Trophoblast cell (in vitro differentiated cells and primary cell): ENCODE measurements around the gene SLC25A10.
A peak's percentile ranks its signal among the peaks of the same experiment; 100 is the strongest.

Experiments
- DNase-seq, 2 donors: peaks; one replicate each; pipeline ENCODE4 v3.0.0-alpha.2; 2016
- H2AFZ ChIP-seq: 2 replicates; pipeline ENCODE4 v1.6.1; 2013; ENCODE audit warnings: low read length, moderate library complexity, mild to moderate bottlenecking; ENCODE audit not compliant: insufficient read depth, poor library complexity
- H2AK5ac ChIP-seq: 2 replicates; pipeline ENCODE4 v1.6.1; 2013; ENCODE audit warnings: mild to moderate bottlenecking, low read length
- H2BK120ac ChIP-seq: 2 replicates; pipeline ENCODE4 v1.6.1; 2013; ENCODE audit warnings: low read length, mild to moderate bottlenecking, moderate library complexity; ENCODE audit not compliant: insufficient read depth, poor library complexity
- H2BK12ac ChIP-seq: 2 replicates; pipeline ENCODE4 v1.6.1; 2013; ENCODE audit warnings: mild to moderate bottlenecking, low read length, moderate library complexity
- H2BK5ac ChIP-seq: 2 replicates; pipeline ENCODE4 v1.6.1; 2013; ENCODE audit warnings: low read length, low read depth, moderate library complexity, mild to moderate bottlenecking; ENCODE audit not compliant: poor library complexity
- H3K14ac ChIP-seq: 2 replicates; pipeline ENCODE4 v1.6.1; 2013; ENCODE audit warnings: mild to moderate bottlenecking, low read length
- H3K18ac ChIP-seq: 2 replicates; pipeline ENCODE4 v1.6.1; 2013; ENCODE audit warnings: mild to moderate bottlenecking, low read length
- H3K23ac ChIP-seq: 2 replicates; pipeline ENCODE4 v1.6.1; 2013; ENCODE audit warnings: low read length
- H3K27ac ChIP-seq: 2 replicates; pipeline ENCODE4 v1.5.1; 2013; ENCODE audit warnings: low read depth, mild to moderate bottlenecking, inconsistent platforms, low read length, moderate library complexity
- H3K27me3 ChIP-seq: 2 replicates; pipeline ENCODE4 v1.6.1; 2013; ENCODE audit warnings: inconsistent platforms, mild to moderate bottlenecking, low read length, moderate library complexity; ENCODE audit not compliant: insufficient read depth
- H3K36me3 ChIP-seq, 2 experiments: 1 replicate in 1 of 2; 2 replicates in 1 of 2; pipeline ENCODE4 v1.6.1; 2013; ENCODE audit warnings: low read length in 2 of 2, mild to moderate bottlenecking in 2 of 2, moderate library complexity in 1 of 2; ENCODE audit not compliant: insufficient read depth in 2 of 2, control insufficient read depth in 1 of 2
- H3K4ac ChIP-seq: 2 replicates; pipeline ENCODE4 v1.6.1; 2013; ENCODE audit warnings: low read depth, mild to moderate bottlenecking, low read length, moderate library complexity
- H3K4me1 ChIP-seq, 2 experiments: 1 replicate in 1 of 2; 2 replicates in 1 of 2; pipeline ENCODE4 v1.6.1; 2013; ENCODE audit warnings: low read length in 2 of 2, mild to moderate bottlenecking in 2 of 2, moderate library complexity in 1 of 2; ENCODE audit not compliant: insufficient read depth in 2 of 2, control insufficient read depth in 1 of 2
- H3K4me2 ChIP-seq: 2 replicates; pipeline ENCODE4 v1.6.1; 2013; ENCODE audit warnings: inconsistent platforms, mild to moderate bottlenecking, low read length, moderate library complexity
- H3K4me3 ChIP-seq: 2 replicates; pipeline ENCODE4 v1.5.1; 2013; ENCODE audit warnings: mild to moderate bottlenecking, low read depth, low read length, inconsistent platforms
- H3K79me1 ChIP-seq: one replicate; pipeline ENCODE4 v1.6.1; 2013; ENCODE audit warnings: low read length
- H3K79me2 ChIP-seq: 2 replicates; pipeline ENCODE4 v1.6.1; 2013; ENCODE audit warnings: low read length, mild to moderate bottlenecking; ENCODE audit not compliant: control insufficient read depth, insufficient read depth, poor library complexity
- H3K9ac ChIP-seq: 2 replicates; pipeline ENCODE4 v1.6.1; 2013; ENCODE audit warnings: mild to moderate bottlenecking, low read length
- H3K9me3 ChIP-seq: 2 replicates; pipeline ENCODE4 v1.6.1; 2013; ENCODE audit warnings: low read depth, mild to moderate bottlenecking, control low read depth, inconsistent platforms, low read length; ENCODE audit not compliant: insufficient read depth
- H4K12ac ChIP-seq: 2 replicates; pipeline ENCODE4 v1.6.1; 2013; ENCODE audit warnings: low read depth, mild to moderate bottlenecking, low read length, moderate library complexity
- H4K8ac ChIP-seq: 2 replicates; pipeline ENCODE4 v1.6.1; 2013; ENCODE audit warnings: low read depth, mild to moderate bottlenecking, low read length, moderate library complexity
- H4K91ac ChIP-seq: one replicate; pipeline ENCODE4 v1.6.1; 2013; ENCODE audit warnings: low read depth, mild to moderate bottlenecking, low read length, moderate library complexity
- WGBS: extraction: QIAGEN DNeasy Blood & Tissue Kit; methylation state at CpG from one replicate; pipeline ENCODE4 v1.1.7; 2013; ENCODE audit warnings: missing lambda C conversion rate; ENCODE audit not compliant: insufficient read length, insufficient coverage; ENCODE audit errors: extremely low coverage; 5-methylcytosine and 5-hydroxymethylcytosine counted together

SLC25A10 gene

DNA sequence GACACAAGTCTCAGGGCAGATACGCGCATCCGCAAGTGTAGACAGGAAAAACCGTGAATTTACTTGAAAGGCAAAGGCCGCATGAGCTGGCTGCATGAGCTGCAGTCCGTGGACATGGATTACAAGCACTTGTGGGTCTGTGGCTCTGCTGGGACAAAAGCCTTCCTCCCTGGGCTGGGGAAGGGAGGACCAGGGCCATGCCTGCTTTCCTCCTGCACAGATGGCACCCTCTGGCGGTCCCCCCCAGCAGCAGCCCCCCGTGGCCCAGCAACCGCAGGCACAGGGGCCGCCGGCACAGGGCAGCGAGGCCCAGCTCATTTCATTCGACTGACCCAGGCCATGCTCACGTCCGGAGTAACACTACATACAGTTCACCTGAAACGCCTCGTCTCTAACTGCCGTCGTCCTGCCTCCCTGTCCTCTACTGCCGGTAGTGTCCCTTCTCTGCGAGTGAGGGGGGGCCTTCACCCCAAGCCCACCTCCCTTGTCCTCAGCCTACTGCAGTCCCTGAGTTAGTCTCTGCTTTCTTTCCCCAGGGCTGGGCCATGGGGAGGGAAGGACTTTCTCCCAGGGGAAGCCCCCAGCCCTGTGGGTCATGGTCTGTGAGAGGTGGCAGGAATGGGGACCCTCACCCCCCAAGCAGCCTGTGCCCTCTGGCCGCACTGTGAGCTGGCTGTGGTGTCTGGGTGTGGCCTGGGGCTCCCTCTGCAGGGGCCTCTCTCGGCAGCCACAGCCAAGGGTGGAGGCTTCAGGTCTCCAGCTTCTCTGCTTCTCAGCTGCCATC, 10.6 kb upstream of the SLC25A10 start:
- H2BK5ac ChIP-seq: no peak overlapping the region
- H4K12ac ChIP-seq: no peak overlapping the region
- no peak overlapping the region for H3K4me3 ChIP-seq
- no peak overlapping the region for H2AK5ac ChIP-seq
- DNase-seq: no peak
- no peak overlapping the region for H3K23ac ChIP-seq
- no peak overlapping the region for H4K8ac ChIP-seq
- no peak overlapping the region for H2BK12ac ChIP-seq
- H3K27ac ChIP-seq: no peak overlapping the region
- H3K14ac ChIP-seq: no peak overlapping the region
- no peak overlapping the region for H4K91ac ChIP-seq
- peak overlapping the region; percentile 41 for H3K4ac ChIP-seq
- H3K36me3 ChIP-seq: peaks cover 60 to 61% of the 10 kb centered on the region in 2 experiments
- H3K79me1 ChIP-seq: peaks cover 12% of the 10 kb centered on the region
- H3K4me2 ChIP-seq: peak overlapping the region; percentile 74
- H2AFZ ChIP-seq: no peak overlapping the region
- WGBS: no CpG with 5 or more reads among the region's 23 CpGs
- no peak overlapping the region for H2BK120ac ChIP-seq
- H3K4me1 ChIP-seq: peaks cover 15 to 16% of the 10 kb centered on the region in 2 experiments
- H3K27me3 ChIP-seq: no peaks in the 10 kb centered on the region
- no peaks in the 10 kb centered on the region for H3K9me3 ChIP-seq
- no peak overlapping the region for H3K18ac ChIP-seq
- H3K79me2 ChIP-seq: peaks cover 18% of the 10 kb centered on the region
- no peak overlapping the region for H3K9ac ChIP-seq

DNA sequence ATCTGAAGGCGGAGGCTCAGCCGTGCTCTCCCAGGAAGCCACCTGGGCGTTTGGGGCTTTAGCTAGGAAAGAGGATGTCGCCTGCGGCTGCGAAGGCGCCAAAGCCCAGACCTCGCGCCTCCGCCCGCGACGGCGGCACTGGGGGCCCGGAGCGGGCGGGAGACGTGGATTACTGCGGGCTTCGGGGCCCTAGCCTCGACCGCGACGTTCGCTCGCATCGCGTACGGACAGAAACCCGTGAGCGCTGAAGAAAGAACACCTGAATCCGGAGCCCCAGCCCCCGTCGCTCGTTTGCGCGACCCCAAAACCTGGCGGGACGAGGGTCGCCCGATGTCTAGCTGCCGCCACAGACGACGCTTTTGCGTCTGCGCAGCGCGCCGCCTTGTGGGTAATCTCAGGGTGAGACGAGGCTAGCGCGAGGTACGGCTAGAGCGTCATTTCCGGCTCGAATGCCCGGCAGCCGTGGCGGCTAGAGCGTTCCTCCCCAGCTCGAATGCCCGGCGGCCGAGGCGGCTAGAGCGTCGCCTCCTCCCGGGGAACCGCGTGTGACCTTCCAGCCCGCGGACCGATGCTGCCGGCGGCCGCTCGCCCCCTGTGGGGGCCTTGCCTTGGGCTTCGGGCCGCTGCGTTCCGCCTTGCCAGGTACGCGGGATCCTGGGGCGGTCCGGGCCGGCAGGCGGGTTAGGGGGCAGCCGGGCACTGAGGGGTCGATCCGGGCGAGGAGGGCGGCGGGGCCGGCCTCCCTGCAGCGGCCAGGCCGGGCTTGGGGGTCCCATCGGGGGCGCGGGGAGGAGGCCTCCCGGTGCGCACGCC, 8.9 kb upstream of the SLC25A10 start, which contains the start of gene MRPL12:
Gene MRPL12, plus strand, starts transcription at position 434 of the 813 bp plus-strand sequence. Its CDS starts 135 bp downstream, at position 569.
- Histone ChIP-seq H4K12ac (peak within 1 kb of the TSS; percentile 81), H3K4me1 (peaks cover 15 to 16% of the 10 kb centered on the region in 2 experiments), H3K4me3 (peak within 1 kb of the TSS; percentile 99), H3K4ac (peak within 1 kb of the TSS; percentile 98), H3K9ac (peak within 1 kb of the TSS; percentile 98), H3K9me3 (peaks cover 2% of the 10 kb centered on the region), H3K27ac (peak within 1 kb of the TSS; percentile 62), H3K36me3 (peaks cover 60 to 61% of the 10 kb centered on the region in 2 experiments), H3K18ac (peak within 1 kb of the TSS; percentile 80), H2AFZ (peak within 1 kb of the TSS; percentile 86), H2BK5ac (peak within 1 kb of the TSS; percentile 82), H2BK12ac (peak within 1 kb of the TSS; percentile 20), H2BK120ac (peak within 1 kb of the TSS; percentile 70), H3K79me1 (peaks cover 12% of the 10 kb centered on the region), H4K8ac (peak within 1 kb of the TSS; percentile 92), H4K91ac (peak within 1 kb of the TSS; percentile 95), H3K23ac (no peak within 1 kb of the TSS), H2AK5ac (peak within 1 kb of the TSS; percentile 90), H3K4me2 (peak within 1 kb of the TSS; percentile 97), H3K14ac (peak within 1 kb of the TSS; percentile 90), H3K27me3 (no peaks in the 10 kb centered on the region), H3K79me2 (peaks cover 18% of the 10 kb centered on the region)
- peak; percentile 93 to 96 for DNase-seq
- WGBS: no CpG with 5 or more reads among the region's 102 CpGs

DNA sequence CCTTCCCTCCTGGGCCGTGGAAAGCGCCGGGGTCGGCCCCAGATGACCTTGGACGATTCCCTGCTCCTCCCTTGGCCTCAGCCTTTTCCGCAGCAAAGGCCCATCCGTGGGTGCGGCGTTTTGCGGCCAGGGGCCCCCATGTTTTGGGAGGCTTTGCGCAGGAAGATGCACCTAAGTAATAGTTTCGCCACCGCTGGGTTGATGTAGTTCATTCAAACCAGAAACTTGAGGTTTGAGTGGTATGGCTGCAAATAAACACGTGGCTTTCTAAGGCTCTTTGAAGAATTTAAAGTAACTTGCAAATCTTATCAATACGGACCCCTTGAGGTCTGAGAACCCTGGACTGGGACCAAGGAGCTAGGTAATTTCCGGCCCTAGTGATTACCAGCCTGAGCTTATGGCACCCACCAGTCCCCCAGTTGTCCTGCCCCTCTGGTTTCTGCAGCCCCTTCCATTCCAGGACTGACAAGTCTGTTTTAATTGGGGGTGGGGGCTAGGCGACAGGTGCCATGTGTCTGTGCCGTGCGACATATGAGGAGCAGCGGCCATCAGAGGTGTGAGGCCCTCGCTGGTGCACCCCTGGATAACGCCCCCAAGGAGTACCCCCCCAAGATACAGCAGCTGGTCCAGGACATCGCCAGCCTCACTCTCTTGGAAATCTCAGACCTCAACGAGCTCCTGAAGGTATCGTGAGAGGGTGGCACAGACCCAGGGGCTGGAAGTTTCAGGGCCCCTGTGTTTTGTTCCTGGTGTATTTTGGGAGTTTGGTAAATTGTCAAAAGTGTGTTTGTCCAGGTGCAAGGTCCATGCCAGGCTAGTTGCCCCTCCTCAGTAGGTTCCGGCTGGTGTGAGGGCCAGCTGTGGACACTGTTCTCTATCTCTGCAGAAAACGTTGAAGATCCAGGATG, 8.1 kb upstream of the SLC25A10 start:
- Histone ChIP-seq H4K12ac (peak overlapping the region; percentile 81), H3K14ac (peak overlapping the region; percentile 90), H4K8ac (peak overlapping the region; percentile 92), H2AK5ac (peak overlapping the region; percentile 90), H2BK12ac (peak overlapping the region; percentile 20), H3K4me1 (peaks cover 15 to 16% of the 10 kb centered on the region in 2 experiments), H4K91ac (peak overlapping the region; percentile 95), H3K23ac (no peak overlapping the region), H3K4ac (peak overlapping the region; percentile 98), H2BK5ac (peak overlapping the region; percentile 82), H3K4me3 (peak overlapping the region; percentile 99), H3K18ac (peak overlapping the region; percentile 80), H3K79me2 (peaks cover 18% of the 10 kb centered on the region), H3K9ac (peak overlapping the region; percentile 98), H2BK120ac (peak overlapping the region; percentile 70), H3K36me3 (peaks cover 60 to 65% of the 10 kb centered on the region in 2 experiments), H3K9me3 (peaks cover 2% of the 10 kb centered on the region), H3K79me1 (peaks cover 12% of the 10 kb centered on the region), H3K4me2 (peak overlapping the region; percentile 97), H3K27me3 (no peaks in the 10 kb centered on the region), H2AFZ (peak overlapping the region; percentile 86), H3K27ac (no peak overlapping the region)
- DNase-seq: no peak
- no CpG with 5 or more reads among the region's 27 CpGs for WGBS
